ENCODE measurements around the gene TMPRSS13. TPM values are rescaled to one million over a fixed set of nuclear protein-coding genes. Genes with fewer than 3 reads are reported as not detected.

The TMPRSS13 gene
- total and polyA plus RNA-seq, 10 donors = 0.95 to 2.2 (median 1.6) TPM

GRCh38 chr11:117958949-117959348, 29.7 kb upstream of the TMPRSS13 start:
- DNase-seq = no peak
- H3K4me3 ChIP-seq = no peak overlapping the region
- TF ChIP-seq POLR2A (IDR thresholded peaks at IDR 0.05) (no peak), POLR2AphosphoS5 (IDR thresholded peaks at IDR 0.05) (no peak)
- H3K27ac ChIP-seq = peak overlapping the region in 2 of 8 donors; percentile 70 to 76
- peaks cover 0 to 31% (median 23%) of the 10 kb centered on the region in 8 donors for H3K9me3 ChIP-seq
- 91 to 100% (median 95%) methylated on average over 1 of the region's 1 CpG for WGBS, 5 donors
- no peaks in the 10 kb centered on the region for H3K27me3 ChIP-seq (replicated peaks in 1 of 7)
- no peaks in the 10 kb centered on the region for H3K36me3 ChIP-seq
- peaks cover 0 to 30% (median 2%) of the 10 kb centered on the region in 6 donors for H3K4me1 ChIP-seq
- intact Hi-C loops (cut with DNase I; ENCODE audit: low total_unique reads) = no loop called here

- H3K27ac ChIP-seq = peak overlapping the region; percentile 35 to 85 (median 68)
- peaks cover 32 to 64% (median 50%) of the 10 kb centered on the region in 6 donors for H3K4me1 ChIP-seq
- DNase-seq = peak; percentile 34
- intact Hi-C loops (cut with DNase I; ENCODE audit: low total_unique reads) = loop anchor here (5.0 kb wide), 1 partner anchor 94 kb away; no protein-coding TSS in a partner anchor
- TF ChIP-seq POLR2A (IDR thresholded peaks at IDR 0.05) (no peak), POLR2AphosphoS5 (IDR thresholded peaks at IDR 0.05) (no peak)
- TF ChIP-seq, protein P1, sequence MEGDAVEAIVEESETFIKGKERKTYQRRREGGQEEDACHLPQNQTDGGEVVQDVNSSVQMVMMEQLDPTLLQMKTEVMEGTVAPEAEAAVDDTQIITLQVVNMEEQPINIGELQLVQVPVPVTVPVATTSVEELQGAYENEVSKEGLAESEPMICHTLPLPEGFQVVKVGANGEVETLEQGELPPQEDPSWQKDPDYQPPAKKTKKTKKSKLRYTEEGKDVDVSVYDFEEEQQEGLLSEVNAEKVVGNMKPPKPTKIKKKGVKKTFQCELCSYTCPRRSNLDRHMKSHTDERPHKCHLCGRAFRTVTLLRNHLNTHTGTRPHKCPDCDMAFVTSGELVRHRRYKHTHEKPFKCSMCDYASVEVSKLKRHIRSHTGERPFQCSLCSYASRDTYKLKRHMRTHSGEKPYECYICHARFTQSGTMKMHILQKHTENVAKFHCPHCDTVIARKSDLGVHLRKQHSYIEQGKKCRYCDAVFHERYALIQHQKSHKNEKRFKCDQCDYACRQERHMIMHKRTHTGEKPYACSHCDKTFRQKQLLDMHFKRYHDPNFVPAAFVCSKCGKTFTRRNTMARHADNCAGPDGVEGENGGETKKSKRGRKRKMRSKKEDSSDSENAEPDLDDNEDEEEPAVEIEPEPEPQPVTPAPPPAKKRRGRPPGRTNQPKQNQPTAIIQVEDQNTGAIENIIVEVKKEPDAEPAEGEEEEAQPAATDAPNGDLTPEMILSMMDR (IDR thresholded peaks at IDR 0.05 in 8 of 11, conservative IDR thresholded peaks at IDR 0.05 in 3 of 11) = no peak
- no peaks in the 10 kb centered on the region for H3K27me3 ChIP-seq (replicated peaks in 1 of 7)
- peaks cover 0 to 15% (median 12%) of the 10 kb centered on the region in 8 donors for H3K9me3 ChIP-seq
- H3K36me3 ChIP-seq = no peaks in the 10 kb centered on the region
- H3K4me3 ChIP-seq = peak overlapping the region in 1 of 8 donors; percentile 23
- 80 to 93% (median 86%) methylated on average over 3 of the region's 3 CpGs for WGBS, 5 donors
These were observed 23.9 kb upstream of the TMPRSS13 start for GRCh38 chr11:117953024-117953671.

- intact Hi-C loops (cut with DNase I; ENCODE audit: low total_unique reads) = loop anchor here (5.0 kb wide), 1 partner anchor 96 kb away; no protein-coding TSS in a partner anchor
- WGBS, 5 donors = 56 to 66% (median 65%) methylated on average over 12 to 15 of the region's 15 CpGs
- Histone ChIP-seq H3K4me3 (peak overlapping the region in 1 of 8 donors; percentile 43), H3K27ac (peak overlapping the region; percentile 36 to 85 (median 68)), H3K9me3 (no peaks in the 10 kb centered on the region), H3K27me3 (replicated peaks in 1 of 7) (no peaks in the 10 kb centered on the region), H3K4me1 (peaks cover 35 to 83% (median 62%) of the 10 kb centered on the region in 6 donors), H3K36me3 (no peaks in the 10 kb centered on the region)
- peak; percentile 72 for DNase-seq
- TF ChIP-seq POLR2AphosphoS5 (IDR thresholded peaks at IDR 0.05) (peak; percentile 29 to 45 (median 30)), POLR2A (IDR thresholded peaks at IDR 0.05) (no peak)
These were observed 22.1 kb upstream of the TMPRSS13 start for GRCh38 chr11:117950993-117951961.

- Histone ChIP-seq H3K27ac (peak overlapping the region in 7 of 8 donors; percentile 22 to 85 (median 73)), H3K4me3 (peak overlapping the region in 1 of 8 donors; percentile 43), H3K4me1 (peaks cover 38 to 90% (median 64%) of the 10 kb centered on the region in 6 donors), H3K9me3 (no peaks in the 10 kb centered on the region), H3K36me3 (no peaks in the 10 kb centered on the region), H3K27me3 (replicated peaks in 1 of 7) (no peaks in the 10 kb centered on the region)
- WGBS, 5 donors = 3 to 17% (median 13%) methylated on average over 5 of the region's 5 CpGs
- no peak for DNase-seq
- TF ChIP-seq POLR2A (IDR thresholded peaks at IDR 0.05) (no peak), POLR2AphosphoS5 (IDR thresholded peaks at IDR 0.05) (peak in 1 of 3 donors; percentile 22)
- TF ChIP-seq, protein P1 (IDR thresholded peaks at IDR 0.05 in 8 of 11, conservative IDR thresholded peaks at IDR 0.05 in 3 of 11) = peak in 8 of 11 experiments; percentile 10 to 59 (median 43)
- intact Hi-C loops (cut with DNase I; ENCODE audit: low total_unique reads) = loop anchor here (5.0 kb wide), 1 partner anchor 97 kb away; no protein-coding TSS in a partner anchor
These were observed 21.1 kb upstream of the TMPRSS13 start for GRCh38 chr11:117950301-117950700.

All from spleen (tissue), 11 donors.